ENCODE results near the gene GAL3ST2.

Gene GAL3ST2

GRCh38 chr2:241836292-241836691 lies 59.7 kb downstream of the GAL3ST2 start:
- DNase-seq (ENCODE audit: low read depth, low spot score) = no peak
- no peak overlapping the region for H3K27ac ChIP-seq

DNA sequence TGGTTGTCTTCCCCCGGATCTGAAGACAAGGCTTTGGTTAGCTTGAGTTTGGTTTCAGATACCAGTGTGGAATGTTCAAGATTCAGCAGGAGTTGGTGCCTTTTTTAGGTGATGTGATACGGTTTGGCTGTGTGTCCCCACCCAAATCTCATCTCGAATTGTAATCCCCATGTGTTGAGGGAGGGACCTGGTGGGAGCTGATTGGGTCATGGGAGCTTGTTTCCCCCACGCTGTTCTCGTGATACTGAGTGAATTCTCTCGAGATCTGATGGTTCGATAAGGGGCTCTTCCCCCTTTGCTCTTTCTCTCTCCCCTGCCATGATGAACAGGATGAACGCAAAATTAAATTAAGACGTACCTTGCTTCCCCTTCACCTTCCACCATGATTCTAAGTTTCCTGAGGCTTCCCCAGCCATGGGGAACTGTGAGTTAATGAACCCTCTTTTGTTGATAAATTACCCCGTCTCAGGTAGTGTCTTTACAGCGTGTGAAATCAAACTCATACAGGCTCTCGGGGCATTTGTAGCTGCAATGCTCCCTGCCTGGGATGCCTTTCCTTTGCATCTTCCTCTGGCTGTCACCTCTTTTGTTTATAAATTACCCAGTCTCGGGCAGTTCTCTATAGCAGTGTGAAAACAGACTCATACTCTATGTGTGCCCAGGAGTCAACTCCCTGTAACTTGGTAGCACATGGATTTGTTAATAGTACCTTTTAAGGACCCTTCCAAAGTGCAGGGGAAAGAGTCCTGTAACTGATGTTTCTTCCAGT lies 60.8 kb downstream of the GAL3ST2 start:
- H3K27ac ChIP-seq = no peak overlapping the region
- DNase-seq (ENCODE audit: low read depth, low spot score) = no peak

DNA sequence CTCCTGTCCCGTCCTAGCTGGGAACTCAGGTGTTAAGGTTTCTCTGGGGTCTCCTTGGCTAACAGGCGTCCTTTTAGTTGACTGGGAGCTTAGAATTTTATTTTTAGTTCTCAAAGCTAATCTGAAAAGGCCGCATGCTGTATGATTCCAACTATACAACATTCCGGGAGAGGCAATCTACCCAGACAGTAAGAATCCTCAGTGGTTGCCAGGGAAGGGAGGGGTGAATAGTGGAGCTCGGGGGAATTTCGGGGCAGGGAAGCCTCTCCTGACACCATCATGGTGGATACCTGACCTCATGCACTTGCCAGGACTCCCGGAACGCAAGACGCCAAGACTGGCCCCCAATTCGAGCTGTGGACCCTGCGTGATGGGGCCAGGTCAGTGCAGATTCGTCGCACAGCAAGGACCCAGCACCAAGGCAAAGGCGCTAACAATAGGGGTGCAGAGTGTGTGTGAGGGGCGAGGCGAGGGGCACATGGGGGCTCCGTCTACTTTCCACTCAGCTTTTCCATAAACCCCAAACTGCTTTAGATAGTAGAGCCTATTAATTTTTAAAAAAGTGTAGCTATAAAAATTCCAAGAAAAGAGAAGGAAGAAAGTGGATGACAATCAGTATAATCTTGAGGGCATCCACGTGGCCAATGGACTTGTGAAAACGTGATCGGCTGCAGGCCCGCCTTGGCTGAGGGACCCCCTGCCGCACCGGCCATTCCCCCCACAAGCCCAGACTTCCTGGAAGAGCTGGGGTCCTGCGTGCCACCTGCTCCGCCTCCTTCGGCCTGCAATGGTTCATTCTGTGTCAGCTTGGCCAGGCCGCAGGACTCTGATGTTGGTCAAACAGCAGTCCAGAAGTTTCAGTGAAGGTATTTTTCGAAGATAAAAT lies 64.8 kb downstream of the GAL3ST2 start:
- no peak for DNase-seq (ENCODE audit: low read depth, low spot score)
- H3K27ac ChIP-seq = no peak overlapping the region

GRCh38 chr2:241842067-241842415 lies 65.4 kb downstream of the GAL3ST2 start:
- no peak overlapping the region for H3K27ac ChIP-seq
- no peak for DNase-seq (ENCODE audit: low read depth, low spot score)

GRCh38 chr2:241842620-241843211 lies 66.1 kb downstream of the GAL3ST2 start:
- H3K27ac ChIP-seq = no peak overlapping the region
- no peak for DNase-seq (ENCODE audit: low read depth, low spot score)

DNA sequence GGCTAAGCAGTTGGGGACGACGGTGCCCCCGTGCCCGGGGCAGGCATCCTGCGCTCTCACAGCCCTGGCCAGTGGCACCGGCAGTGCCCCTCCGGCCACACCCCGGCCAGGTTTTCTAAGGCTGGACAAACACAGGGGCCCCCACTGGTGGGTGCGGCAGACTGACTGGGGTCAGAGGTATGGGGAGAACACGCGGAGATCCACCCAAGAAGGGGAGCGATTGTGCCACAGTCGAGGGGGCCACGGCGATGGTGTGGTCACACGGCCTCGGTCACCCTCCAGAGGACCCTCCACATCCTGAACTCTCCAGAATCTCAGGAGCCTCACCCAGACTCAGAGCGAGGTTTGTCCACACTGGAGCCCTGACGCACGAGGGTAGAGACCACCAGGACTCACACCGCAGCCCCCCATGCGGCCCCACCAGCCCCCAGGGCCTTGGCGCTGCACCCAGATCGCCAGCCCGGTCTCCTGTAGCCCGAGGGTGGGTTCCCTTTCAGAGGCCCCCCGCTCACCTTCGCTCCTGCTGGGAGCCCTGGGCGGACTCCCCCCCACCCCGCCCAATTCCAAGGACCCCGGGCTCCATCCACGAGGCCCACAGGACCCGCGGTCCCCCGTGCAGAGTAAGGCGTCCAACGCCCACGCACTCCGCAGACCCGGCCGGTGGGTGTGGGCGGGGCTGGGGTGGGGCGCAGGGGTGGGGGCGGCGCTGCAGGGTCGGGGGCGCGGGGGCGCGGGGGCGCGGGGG lies 66.9 kb downstream of the GAL3ST2 start:
- H3K27ac ChIP-seq = no peak overlapping the region
- DNase-seq (ENCODE audit: low read depth, low spot score) = no peak

DNA sequence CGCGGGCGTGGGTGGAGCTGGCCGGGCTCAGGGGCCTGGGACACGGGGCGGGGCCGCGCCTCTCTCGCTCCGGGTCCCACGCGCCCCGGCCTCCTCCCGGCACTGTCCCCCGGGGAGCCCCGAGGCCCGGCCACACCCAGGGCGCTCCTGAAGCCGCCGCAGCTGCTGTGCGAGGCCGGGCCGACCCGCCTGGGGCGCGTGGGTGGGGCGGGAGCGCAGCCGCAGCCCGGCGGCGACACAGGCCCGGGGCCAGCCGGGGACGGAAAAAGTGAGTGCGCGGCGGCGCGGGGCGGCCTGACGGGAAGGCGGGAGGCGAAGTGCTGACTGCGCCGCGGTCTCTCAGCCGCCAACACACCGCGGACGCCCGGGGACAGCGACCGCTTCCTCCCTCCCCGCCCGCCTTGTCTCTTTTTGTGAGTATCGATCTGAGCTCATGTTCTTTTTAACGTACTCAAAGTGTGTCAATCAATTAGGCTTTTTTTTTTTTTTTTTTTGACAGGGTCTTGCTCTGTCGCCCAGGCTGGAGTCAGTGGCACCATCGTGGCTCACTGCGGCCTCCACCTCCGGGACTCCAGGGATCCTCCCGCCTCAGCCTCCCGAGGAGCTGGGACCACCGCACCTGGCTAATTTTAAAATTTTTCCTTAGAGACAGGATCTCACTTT lies 67.6 kb downstream of the GAL3ST2 start:
- no peak overlapping the region for H3K27ac ChIP-seq
- DNase-seq (ENCODE audit: low read depth, low spot score) = no peak

GRCh38 chr2:241844831-241845578 lies 68.4 kb downstream of the GAL3ST2 start:
- no peak for DNase-seq (ENCODE audit: low read depth, low spot score)
- no peak overlapping the region for H3K27ac ChIP-seq

DNA sequence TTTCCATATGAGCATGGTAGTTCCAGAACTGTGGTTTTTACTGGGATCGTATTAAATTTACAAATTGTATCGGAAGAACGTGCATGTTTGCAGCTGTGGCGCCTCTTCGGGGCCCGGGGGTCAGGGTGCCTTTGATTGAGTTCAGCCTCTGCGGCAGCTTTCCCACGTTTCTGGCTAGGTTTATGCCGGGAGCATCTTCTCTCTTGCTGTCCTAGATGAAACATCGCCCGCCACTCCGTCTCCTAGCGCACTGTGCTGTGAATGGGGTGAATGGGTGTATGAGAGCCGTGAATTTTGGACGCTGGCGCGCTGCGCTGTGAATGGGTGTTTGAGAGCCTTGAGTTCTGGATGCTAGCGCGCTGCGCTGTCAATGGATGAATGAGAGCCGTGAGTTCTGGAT lies 69.8 kb downstream of the GAL3ST2 start:
- no peak overlapping the region for H3K27ac ChIP-seq
- DNase-seq (ENCODE audit: low read depth, low spot score) = no peak

DNA sequence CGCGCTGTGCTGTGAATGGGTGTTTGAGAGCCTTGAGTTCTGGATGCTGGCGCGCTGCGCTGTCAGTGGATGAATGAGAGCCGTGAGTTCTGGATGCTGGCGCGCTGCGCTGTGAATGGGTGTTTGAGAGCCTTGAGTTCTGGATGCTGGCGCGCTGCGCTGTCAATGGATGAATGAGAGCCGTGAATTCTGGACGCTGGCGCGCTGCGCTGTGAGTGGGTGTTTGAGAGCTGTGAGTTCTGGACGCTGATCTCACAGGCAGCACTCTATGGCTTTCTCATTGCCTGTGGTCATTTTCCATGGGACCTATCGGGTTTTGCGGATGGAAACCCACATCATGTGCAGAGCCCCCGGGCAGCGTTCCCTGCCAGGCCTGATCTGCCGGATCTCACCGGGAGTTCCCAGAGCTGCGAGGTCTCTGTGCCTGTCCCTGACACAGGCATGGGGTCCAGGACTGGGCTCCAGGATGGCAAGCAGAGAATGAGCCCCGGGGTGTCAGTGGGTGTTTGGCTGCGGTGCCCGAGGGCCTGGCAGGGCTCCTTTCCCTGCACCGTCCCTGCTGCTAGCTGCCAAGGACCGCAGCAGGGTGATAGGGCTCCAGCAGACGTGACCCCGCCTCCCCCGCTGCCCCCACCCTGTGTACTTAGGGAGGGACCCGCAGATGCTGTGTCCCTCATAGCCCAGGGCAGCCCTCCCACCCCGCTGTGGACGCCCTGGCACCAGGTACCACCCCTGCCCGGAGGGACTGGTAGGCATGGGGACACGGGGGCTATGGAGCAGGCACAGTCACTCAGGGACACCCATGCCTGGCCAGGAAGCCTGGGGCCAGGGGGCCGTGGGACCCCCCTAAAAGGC lies 72.4 kb downstream of the GAL3ST2 start:
- no peak overlapping the region for H3K27ac ChIP-seq
- no peak for DNase-seq (ENCODE audit: low read depth, low spot score)

DNA sequence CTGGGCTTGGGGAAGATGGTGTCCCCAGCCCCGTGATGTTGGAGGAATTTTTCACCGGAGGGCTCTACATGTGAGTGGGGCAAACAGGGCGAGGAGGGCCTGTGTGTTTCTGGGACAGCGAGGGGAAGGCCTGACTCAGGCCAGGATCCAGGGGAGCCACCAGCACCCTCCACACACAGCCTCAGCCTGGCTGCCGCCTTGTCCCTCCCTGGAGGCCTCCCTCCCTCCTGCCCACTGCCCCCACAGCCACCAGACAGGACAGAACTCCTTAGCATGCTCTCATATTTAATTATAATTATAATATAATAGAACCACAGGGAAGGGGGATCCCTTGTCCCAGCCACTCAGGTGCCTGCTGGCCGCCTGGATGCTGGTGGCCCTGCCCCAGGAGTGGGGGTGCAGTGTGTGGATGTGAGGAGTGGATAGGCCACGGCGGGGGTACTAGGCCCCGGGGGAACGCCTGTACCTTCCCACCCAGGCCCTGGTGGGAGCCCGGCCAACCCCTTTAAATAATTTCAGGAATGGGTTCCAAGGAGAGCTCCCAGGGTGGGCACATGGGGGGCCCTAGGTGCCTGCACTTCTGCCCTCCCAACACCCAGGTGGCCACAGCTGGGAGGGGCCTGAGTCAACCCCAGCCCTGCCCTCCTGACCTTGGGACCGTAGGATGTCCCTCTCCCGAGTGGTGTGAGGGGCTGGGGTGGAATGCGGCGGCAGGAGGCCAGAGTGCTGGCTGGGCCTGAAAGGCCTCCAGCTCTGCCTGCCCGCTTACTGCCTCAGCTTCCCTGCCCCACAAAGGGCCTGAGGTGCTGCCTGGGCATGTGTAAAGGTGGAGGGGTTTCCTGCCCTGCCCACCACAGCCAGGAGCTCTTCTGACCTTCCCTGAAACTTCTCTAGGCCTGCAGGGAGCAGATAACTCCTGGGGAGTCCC lies 73.3 kb downstream of the GAL3ST2 start:
- no peak for DNase-seq (ENCODE audit: low read depth, low spot score)

DNA sequence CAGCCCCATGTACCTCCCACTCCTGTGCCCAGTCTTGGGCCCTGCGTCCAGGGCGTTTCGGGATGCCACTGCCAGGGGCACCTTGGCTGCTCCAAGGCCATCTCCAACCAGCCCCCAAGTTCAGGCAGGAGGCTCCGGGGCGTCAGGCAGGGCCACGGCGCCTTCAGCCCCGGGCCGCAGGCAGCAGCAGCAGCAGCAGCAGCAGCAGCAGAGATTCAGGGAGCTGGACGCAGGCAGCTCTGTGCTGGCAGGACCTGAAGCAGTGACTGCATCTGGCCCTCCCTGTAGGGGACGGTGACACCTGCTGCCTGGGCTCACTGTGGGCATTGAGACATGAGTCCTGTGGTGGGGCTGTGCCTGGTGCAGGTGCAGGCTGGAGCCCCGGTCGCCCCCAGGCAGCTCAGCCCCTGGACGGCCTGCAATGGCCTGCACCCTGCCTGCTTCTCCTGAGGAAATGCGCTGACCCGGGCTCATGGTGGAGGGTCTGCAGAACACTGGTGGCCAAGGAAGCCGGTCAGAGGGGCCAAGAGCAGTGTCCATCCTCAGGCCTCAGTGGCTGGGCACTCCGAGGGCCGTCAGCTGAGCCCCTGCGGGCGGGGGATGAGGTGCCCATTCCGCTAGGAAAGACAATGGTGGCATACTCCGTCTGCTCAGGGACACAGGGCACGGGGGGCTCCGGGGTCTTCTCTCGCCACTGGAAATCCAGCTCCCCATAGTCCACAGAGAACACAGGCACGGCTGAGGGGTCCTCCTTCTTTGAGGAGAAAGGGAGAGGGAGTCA lies 74.1 kb downstream of the GAL3ST2 start:
- H3K27ac ChIP-seq = no peak overlapping the region
- DNase-seq (ENCODE audit: low read depth, low spot score) = no peak

More for the DNA sequence above, 73.3 kb downstream of the GAL3ST2 start:
- no peak overlapping the region for H3K27ac ChIP-seq

DNA sequence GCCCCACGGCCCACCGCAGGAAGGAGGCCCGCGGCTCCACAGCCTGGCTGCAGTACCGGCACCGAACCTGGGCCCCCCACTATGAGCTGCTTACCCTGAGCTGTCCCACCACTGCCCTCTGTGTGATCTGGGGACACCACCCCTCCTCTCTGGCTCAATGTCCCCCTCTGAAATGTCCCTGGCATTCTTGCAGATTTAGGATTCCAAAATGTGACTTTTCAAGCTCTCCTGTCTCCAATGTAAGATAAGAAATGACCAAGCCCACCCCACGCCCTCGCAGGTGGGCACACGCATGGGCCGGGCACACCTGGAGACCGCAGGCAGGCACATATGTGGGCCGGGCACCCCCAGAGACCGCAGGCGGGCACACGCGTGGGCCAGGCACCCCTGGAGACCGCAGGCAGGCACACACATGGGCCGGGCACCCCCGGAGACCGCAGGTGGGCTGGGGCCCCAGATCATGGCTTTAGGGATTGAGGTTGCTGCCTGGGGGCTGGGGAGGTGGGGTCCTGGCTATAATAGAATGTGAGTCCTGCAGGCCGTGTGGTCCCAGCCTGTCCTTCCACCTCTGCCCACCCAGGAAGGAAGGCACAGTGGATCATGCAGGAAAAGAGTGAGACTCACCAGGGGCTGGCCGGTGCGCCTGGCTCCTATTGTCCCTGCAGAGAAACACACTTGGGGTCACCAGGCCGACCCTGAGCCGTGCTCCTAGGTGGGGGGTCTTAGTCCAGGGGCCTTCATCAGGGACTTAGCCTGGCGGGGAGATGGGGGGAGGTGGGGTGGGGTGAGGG lies 74.9 kb downstream of the GAL3ST2 start:
- DNase-seq (ENCODE audit: low read depth, low spot score) = no peak
- no peak overlapping the region for H3K27ac ChIP-seq

GRCh38 chr2:241852116-241852980 lies 75.7 kb downstream of the GAL3ST2 start:
- no peak for DNase-seq (ENCODE audit: low read depth, low spot score)
- no peak overlapping the region for H3K27ac ChIP-seq

Measured in epithelial cell of prostate (primary cell).